Stimulated activated CD4-positive, alpha-beta T cell treated with anti-CD3 and anti-CD28 coated beads, Interleukin-12 subunit alpha, Interleukin-12 subunit beta, amount 100 ng/mL, for 24 hours (primary cell): ENCODE data around the gene ROBO4.

Experiments
- DNase-seq, 2 experiments: peaks; one replicate each; pipeline ENCODE4 v3.0.0-alpha.2; 2020; ENCODE audit warnings: low read depth in 2 of 2

Gene ROBO4

GRCh38 chr11:124873951-124874350 lies 23.7 kb downstream of the ROBO4 start:
- DNase-seq: no peak

- DNase-seq: no peak
These were observed 24.9 kb downstream of the ROBO4 start for GRCh38 chr11:124872741-124873140.

DNA sequence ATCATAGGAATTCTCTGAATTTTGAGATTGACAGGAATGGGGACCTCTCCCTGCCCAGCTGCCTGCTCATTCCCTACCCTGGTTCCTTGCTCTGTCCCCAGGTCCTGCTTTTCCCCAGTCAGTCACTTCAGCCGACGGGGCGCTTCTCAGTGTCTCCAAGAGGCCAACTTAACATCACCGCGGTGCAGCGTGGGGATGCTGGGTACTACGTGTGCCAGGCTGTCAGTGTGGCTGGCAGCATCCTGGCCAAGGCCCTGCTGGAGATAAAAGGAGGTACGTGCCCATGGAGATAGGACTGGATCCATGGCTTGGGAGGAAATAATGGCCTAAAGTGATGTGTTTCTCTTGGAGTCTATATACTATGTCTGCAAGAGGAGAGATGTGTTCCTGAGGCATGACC lies 25.4 kb downstream of the ROBO4 start:
- no peak for DNase-seq

- no peak for DNase-seq
These were observed 27.2 kb downstream of the ROBO4 start for GRCh38 chr11:124870430-124870829.

- DNase-seq: no peak
These were observed 27.7 kb downstream of the ROBO4 start for GRCh38 chr11:124869856-124870387.

DNA sequence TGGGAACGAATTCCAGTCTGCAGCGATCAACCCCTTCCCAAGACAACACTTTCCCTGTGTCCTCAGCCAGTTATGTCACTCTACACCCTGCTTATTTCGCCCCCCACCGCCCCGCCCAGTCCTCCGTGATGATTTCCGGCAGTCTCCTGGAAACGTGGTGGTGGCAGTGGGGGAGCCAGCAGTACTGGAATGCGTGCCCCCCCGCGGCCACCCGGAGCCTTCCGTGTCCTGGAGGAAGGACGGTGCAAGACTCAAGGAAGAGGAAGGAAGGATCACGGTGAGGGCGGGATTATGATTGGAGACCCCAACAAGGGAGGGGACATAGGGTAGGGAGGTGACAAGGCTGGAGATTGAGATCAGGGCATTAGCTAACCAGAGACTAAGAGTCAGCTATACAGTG lies 28.3 kb downstream of the ROBO4 start:
- DNase-seq: no peak

DNA sequence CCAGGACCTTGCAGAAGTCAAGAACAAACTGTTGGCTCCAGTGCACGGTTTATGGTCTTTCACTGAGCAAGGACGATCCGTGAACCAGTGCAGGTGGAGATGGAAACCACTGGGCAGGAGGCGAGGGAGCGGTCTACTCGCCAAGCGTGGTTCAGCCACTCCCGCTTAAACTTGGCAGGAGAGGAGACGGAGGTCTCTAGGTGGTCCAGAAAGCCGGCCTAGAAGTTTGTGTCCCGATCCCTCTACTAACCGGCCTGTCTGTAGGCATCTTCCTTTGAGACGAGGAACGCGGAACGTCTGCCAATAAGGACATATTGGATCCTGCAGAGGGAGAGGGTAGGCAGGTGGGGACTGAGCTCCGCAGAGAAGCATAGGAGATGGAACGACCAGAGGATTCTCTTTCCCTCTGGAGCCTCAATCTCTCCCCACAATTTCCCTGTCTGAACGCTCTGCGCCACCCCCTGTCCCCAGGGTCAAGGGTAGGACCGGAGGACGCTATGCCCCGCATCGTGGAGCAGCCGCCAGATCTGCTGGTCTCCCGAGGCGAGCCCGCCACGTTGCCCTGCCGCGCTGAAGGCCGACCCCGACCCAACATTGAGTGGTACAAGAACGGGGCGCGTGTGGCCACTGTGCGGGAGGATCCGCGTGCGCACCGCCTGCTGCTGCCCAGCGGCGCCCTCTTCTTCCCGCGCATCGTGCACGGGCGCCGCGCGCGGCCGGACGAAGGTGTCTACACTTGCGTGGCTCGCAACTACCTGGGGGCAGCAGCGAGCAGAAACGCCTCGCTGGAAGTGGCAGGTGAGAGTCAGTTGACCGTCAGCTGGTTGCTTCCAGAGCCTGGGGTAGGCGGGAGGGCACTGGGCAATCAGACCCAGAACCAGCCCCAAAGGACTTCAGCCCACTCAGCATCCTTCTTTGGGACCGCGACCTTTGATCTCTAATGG lies 29.1 kb downstream of the ROBO4 start:
- no peak for DNase-seq

GRCh38 chr11:124867700-124868099 lies 30.0 kb downstream of the ROBO4 start:
- no peak for DNase-seq

GRCh38 chr11:124865902-124866851 lies 31.5 kb downstream of the ROBO4 start:
- DNase-seq: peak; percentile 15 to 43

DNA sequence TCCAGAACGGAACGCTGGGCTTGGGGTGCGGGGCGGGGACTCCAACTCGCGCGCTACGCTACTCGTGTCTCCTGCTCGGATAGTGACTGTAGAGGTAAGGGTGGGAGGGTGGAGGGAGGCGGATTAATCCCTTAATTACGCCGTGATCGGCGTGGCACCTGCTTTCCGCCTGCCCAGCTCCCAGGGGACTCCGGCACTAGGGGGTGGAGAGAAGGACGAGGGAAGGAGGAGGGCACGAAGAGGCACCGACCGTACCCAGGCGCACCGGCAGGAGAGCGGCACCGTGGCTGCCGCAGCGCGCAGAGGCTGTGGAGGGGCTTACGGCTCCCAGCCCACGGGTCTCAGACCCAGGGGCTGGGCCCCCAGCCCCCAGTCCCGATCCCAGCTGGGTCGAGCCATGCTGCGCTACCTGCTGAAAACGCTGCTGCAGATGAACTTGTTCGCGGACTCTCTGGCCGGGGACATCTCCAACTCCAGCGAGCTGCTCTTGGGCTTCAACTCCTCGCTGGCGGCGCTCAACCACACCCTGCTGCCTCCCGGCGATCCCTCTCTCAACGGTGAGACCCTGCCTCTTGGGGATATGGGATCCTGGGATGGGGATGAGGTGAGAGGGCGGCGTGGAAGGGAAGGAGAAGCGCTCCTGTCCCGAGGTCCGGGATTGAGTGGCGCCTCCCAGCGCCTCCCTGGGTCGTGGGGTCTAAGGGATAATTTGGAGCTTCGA lies 32.3 kb downstream of the ROBO4 start, which contains the start of gene ROBO3:
ROBO3 (plus strand) TSS at position 252 of the 721 bp plus-strand sequence; CDS start at position 398, 146 bp downstream.
- no peak for DNase-seq

DNA sequence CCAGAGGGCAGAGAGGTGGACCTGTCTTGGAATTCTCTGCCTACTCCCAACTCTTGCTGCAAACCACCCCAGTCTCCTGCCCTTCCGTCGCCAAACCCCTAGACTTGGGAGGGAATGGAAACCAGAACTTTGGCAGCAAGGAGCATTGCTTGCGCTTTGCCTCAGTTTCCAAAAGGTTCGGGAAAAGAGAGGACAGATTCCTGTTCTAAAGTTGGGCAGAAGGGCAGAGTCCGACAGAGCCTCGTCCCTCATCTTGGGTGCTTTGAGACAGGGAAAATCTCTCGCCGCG lies 32.8 kb downstream of the ROBO4 start:
- DNase-seq: no peak

GRCh38 chr11:124864176-124864891 lies 33.3 kb downstream of the ROBO4 start:
- DNase-seq: no peak

DNA sequence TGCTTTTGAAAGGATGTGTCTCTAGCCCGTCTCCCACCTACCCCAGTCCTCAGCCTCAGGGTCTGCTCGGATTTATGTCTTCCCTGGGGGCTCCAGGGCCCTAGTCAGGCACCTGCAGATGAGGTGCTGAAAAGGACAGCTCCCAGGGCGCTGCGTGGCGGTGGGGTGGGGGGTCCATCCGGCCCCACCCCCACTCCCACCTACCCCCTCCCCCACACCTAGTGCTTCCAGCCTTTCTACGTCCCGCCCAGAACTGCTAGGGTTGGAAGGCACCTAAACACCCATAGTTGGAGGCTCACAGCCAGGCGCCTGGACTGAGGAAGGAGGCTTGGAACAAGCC lies 33.9 kb downstream of the ROBO4 start:
- DNase-seq: no peak

DNA sequence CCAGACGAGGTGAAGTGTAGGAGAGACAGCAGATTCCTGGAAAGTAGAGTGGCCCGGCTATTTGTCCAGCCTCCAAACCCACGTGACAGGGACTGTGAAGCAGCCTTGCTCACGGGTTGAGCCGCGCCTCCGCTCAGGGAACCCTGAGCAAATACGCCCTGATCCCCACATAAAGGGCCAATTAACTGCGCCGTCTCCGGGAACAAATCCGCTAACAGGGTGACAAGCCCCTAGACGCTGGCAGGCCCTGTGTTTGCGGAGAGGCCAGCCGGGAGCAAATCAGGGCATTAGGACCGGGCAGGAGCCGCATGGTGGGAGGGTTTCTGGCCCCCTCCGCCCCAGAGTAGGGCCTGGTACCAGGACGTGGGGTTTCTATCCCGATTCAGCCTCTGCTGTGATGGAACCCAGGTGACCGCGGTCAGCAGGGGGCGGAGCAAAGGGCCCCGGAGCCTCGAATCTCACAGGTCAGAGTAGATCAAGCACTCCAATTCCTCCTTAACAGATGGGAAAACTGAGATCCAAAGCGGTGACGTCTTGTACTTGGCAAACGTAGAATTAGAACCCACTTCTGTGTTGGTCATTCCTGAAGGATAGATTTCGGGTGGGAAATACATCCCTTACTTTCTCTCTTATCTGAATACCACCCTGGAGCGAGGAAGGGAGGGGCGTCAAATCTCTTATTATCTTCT lies 34.4 kb downstream of the ROBO4 start:
- no peak for DNase-seq

GRCh38 chr11:124861670-124862069 lies 36.0 kb downstream of the ROBO4 start:
- no peak for DNase-seq

GRCh38 chr11:124859171-124859570 lies 38.5 kb downstream of the ROBO4 start:
- no peak for DNase-seq

DNA sequence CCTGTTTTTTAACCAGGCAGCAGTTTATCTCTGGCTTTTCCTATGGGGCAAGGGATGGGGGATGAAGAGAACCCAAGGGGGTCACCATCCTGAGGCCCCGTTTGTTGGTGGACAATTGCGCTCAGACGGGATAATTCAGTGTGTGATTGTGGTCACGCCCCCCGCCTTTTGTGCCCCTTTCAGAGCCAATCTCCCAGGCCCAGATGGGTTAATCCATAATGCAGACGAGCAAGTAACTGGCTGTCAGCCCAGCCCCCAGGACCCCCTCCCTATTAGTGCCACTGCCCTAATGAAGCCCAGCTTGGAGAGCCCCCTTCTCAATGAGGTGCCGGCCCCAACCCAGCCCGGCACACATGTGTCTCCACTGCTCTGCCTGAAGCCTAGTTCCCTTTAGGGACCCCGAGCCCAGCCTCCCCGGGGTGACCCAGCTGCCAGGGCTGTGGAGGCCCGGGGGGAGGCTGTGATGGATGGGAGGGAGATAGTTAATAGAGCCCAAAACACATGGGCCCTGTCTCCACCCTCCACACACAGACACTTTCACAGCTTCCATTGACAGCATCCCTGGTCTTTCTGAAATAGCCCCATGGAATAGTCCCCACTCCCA lies 51.5 kb downstream of the ROBO4 start:
- no peak for DNase-seq

DNA sequence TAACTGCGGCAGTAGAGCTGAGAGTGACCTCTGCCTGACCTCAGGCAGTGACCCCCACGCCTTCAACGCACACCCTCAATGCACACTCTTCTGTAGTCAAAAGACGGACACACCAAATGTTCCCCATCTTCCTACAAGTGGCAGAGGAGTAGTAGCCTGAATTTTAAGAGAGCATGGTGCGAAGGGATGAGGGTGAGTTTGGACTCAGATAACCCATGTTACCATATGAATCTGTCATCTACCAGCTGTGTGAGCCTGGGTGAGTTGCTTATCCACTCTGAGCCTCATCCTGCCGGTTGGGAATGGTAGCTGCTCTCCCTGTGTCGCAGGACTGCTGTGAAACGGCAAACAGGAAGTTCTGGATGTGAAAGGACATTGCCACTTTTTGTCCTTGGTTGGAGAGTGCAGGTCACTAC lies 53.0 kb downstream of the ROBO4 start:
- DNase-seq: no peak

GRCh38 chr11:124843616-124843910 lies 54.1 kb downstream of the ROBO4 start:
- no peak for DNase-seq

DNA sequence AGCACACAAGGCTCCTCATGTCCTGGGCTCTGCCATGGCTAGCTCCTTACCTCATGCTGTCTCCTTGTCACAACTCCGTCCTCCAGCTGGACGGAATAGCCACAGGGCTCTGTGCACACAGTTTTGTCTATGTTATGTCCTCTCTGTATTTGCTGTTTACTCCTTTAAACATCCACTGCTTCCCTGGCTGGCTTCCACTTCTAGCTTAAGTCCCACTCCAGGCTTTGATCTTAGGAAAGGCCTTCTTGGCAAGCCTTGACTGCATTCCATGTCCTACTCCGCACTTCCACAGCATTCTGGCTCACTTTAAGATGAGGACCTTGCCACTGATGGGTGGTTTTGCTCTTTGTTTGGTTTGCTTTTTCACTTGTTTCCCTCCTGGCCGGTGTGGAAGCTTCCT lies 55.4 kb downstream of the ROBO4 start:
- no peak for DNase-seq
